ENCODE data around the gene THRAP3. TPM values are rescaled to one million over a fixed set of nuclear protein-coding genes. Genes with fewer than 3 reads are reported as not detected.
A peak's percentile ranks its signal among the peaks of the same experiment; 100 is the strongest.

THRAP3 gene
- total and polyA plus RNA-seq, 9 of the 15 experiments (the other 6 are each of a cell fraction or from before 2014, with no cell fraction given): 66.2 to 135 (median 113) TPM

- peak; percentile 75 for TF ChIP-seq CEBPG (CRISPR knock-in tag; IDR thresholded peaks at IDR 0.05)
- TF ChIP-seq CEBPG (tag; conservative IDR thresholded peaks at IDR 0.05 in 1 of 2, IDR thresholded peaks at IDR 0.05 in 1 of 2): no peak
- no peak; the same call in 1 of the 2 replicates for TF ChIP-seq TCF7L2 (IDR thresholded peaks at IDR 0.05; ENCODE audit: low read depth, low read length)
- no peak for TF ChIP-seq GTF3C2 (IDR thresholded peaks at IDR 0.05; ENCODE audit: borderline replicate concordance, extremely low read depth, insufficient read length)
- TF ChIP-seq E2F1 (CRISPR knock-in tag; IDR thresholded peaks at IDR 0.05): no peak
- no peak for TF ChIP-seq ZNF583 (CRISPR knock-in tag; IDR thresholded peaks at IDR 0.05)
- no peak for TF ChIP-seq ZNF3 (CRISPR knock-in tag; IDR thresholded peaks at IDR 0.05)
- no peak for TF ChIP-seq ZBTB34 (CRISPR knock-in tag; IDR thresholded peaks at IDR 0.05)
- TF ChIP-seq ZNF589 (CRISPR knock-in tag; IDR thresholded peaks at IDR 0.05; ENCODE audit: low read depth): peak; percentile 92
- peak in 1 of 2 experiments; percentile 27; a peak in 1 of 4 replicates for TF ChIP-seq BCLAF1 (IDR thresholded peaks at IDR 0.05; ENCODE audit: borderline replicate concordance in 1 of 2, control insufficient read depth in 1 of 2, low read depth in 2 of 2, low read length in 1 of 2)
- no peak for TF ChIP-seq E4F1 (CRISPR knock-in tag; IDR thresholded peaks at IDR 0.05; ENCODE audit: borderline replicate concordance)
- TF ChIP-seq DLX4 (CRISPR knock-in tag; IDR thresholded peaks at IDR 0.05): no peak
- TF ChIP-seq HDAC1 (IDR thresholded peaks at IDR 0.05): no peak
- TF ChIP-seq NCOA4 (IDR thresholded peaks at IDR 0.05; ENCODE audit: partially characterized antibody): no peak
These were observed at the start of gene THRAP3 (continued) for GRCh38 chr1:36223996-36224536.

All from K562 (cell line).